Gastrocnemius medialis (tissue), 4 donors: ENCODE results near the gene BICD1. TPM values are rescaled to one million over a fixed set of nuclear protein-coding genes. Genes with fewer than 3 reads are reported as not detected.

ENCODE experiments used
- ATAC-seq, 2 donors: fragments of 150-250 bp; one replicate each; pipeline ENCODE4 v1.9.1; 2016
- DNase-seq, 2 donors: peaks; one replicate each; pipeline ENCODE4 v3.0.0-alpha.2; 2019
- H3K27ac ChIP-seq, 4 donors: fragments of 200-600 bp; sonication (generic); 1 replicate in 1 of 4; 2 replicates in 3 of 4; pipeline ENCODE4 v1.5.1; 2016 to 2018; ENCODE audit warnings: mild to moderate bottlenecking in 2 of 4, moderate library complexity in 1 of 4
- H3K27me3 ChIP-seq, 3 donors: fragments of 200-600 bp; sonication (generic) in 2 of 3; 1 replicate in 1 of 3; 2 replicates in 2 of 3; pipeline versions ENCODE4 v1.5.1 to v1.6.0; 2016 to 2019; ENCODE audit warnings: mild to moderate bottlenecking in 1 of 3, moderate library complexity in 1 of 3
- H3K36me3 ChIP-seq, 2 donors: fragments of 200-600 bp; sonication (generic) in 1 of 2; one replicate each; pipeline ENCODE4 v1.5.1; 2017 to 2018
- H3K4me1 ChIP-seq, 2 donors: fragments of 200-600 bp; sonication (generic) in 1 of 2; one replicate each; pipeline ENCODE4 v1.5.1; 2016 to 2017; ENCODE audit warnings: mild to moderate bottlenecking in 2 of 2
- H3K4me3 ChIP-seq, 4 donors: fragments of 200-600 bp; sonication (generic) in 3 of 4; 1 replicate in 1 of 4; 2 replicates in 3 of 4; pipeline ENCODE4 v1.5.1; 2016 to 2019; ENCODE audit warnings: mild to moderate bottlenecking in 2 of 4
- H3K9me3 ChIP-seq, 3 donors: fragments of 200-600 bp; sonication (generic) in 2 of 3; 1 replicate in 1 of 3; 2 replicates in 2 of 3; pipeline ENCODE4 v1.5.1; 2016 to 2019
- POLR2A ChIP-seq, 2 donors: fragments of 450-650 bp; IDR thresholded peaks; one replicate each; pipeline ENCODE4 v1.6.1; 2017; ENCODE audit warnings: antibody characterized with exemption in 2 of 2, mild to moderate bottlenecking in 2 of 2, moderate library complexity in 2 of 2
- in situ Hi-C, 4 donors: fragments of 200-750 bp; cut with MboI; loops; one replicate each; pipeline versions ENCODE4 v1.15.0 to v1.8.0; 2017; ENCODE audit warnings: low sequenced_read_pairs in 4 of 4
- intact Hi-C: fragments of 100-400 bp; cut with DNase I; formaldehyde crosslinking; loops from one replicate; pipeline ENCODE4 v1.15.1; 2023; ENCODE audit warnings: low total_unique reads
- total RNA-seq, 4 donors: library from RNA; depleted of rRNA; stranded (reverse); fragments of >200 nt; gene quantifications; one replicate each; pipeline versions ENCODE4 v1.1.0 to v1.2.3, GENCODE V29; 2016
- TF ChIP-seq, protein P1 (sequence below), 5 experiments: fragments of 450-650 bp in 3 of 5; fragments of 200-600 bp in 2 of 5; sonication (generic) in 2 of 5; IDR thresholded peaks in 4 of 5; conservative IDR thresholded peaks in 1 of 5; 1 replicate in 4 of 5; 2 replicates in 1 of 5; pipeline ENCODE4 v1.5.1; 2016 to 2019; ENCODE audit warnings: antibody characterized with exemption in 5 of 5, mild to moderate bottlenecking in 3 of 5, moderate library complexity in 3 of 5

The BICD1 gene
- total RNA-seq, 4 donors from 2014 or later, result 1.4 to 2.3 (median 2.0) TPM

DNA sequence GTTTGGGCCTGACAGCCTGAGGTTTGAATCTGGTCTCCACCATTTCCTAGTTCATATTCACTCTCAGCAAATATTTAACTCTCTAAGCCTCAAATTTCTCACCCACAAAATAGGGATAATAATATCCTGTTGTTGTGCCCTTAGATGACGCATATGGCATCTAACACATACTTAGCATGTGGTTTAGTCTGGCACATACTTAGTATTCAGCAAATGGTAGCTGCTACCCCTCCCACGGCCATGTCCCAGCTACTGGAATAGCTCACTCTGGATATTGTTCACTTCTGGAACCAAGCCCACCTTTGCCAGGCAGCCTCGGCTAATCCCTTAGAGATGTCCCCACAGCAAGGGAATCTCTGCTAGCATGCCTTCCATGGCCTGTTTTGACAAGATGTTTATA is 53.3 kb downstream of the BICD1 start:
- intact Hi-C loops, result no loop called here
- H3K27me3 ChIP-seq, result no peaks in the 10 kb centered on the region
- H3K36me3 ChIP-seq, result no peaks in the 10 kb centered on the region
- no peak overlapping the region for H3K4me3 ChIP-seq
- in situ Hi-C loops, result no loop called here
- TF ChIP-seq, protein P1, sequence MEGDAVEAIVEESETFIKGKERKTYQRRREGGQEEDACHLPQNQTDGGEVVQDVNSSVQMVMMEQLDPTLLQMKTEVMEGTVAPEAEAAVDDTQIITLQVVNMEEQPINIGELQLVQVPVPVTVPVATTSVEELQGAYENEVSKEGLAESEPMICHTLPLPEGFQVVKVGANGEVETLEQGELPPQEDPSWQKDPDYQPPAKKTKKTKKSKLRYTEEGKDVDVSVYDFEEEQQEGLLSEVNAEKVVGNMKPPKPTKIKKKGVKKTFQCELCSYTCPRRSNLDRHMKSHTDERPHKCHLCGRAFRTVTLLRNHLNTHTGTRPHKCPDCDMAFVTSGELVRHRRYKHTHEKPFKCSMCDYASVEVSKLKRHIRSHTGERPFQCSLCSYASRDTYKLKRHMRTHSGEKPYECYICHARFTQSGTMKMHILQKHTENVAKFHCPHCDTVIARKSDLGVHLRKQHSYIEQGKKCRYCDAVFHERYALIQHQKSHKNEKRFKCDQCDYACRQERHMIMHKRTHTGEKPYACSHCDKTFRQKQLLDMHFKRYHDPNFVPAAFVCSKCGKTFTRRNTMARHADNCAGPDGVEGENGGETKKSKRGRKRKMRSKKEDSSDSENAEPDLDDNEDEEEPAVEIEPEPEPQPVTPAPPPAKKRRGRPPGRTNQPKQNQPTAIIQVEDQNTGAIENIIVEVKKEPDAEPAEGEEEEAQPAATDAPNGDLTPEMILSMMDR (IDR thresholded peaks at IDR 0.05 in 4 of 5, conservative IDR thresholded peaks at IDR 0.05 in 1 of 5), result no peak
- TF ChIP-seq POLR2A (IDR thresholded peaks at IDR 0.05), result no peak
- peak in 1 of 2 donors; percentile 19 for DNase-seq
- peak overlapping the region in 2 of 4 donors; percentile 5 to 38 for H3K27ac ChIP-seq
- no peaks in the 10 kb centered on the region for H3K9me3 ChIP-seq
- ATAC-seq, result peak in 1 of 2 donors; percentile 44
- peaks cover 0 to 2% of the 10 kb centered on the region in 2 donors for H3K4me1 ChIP-seq

DNA sequence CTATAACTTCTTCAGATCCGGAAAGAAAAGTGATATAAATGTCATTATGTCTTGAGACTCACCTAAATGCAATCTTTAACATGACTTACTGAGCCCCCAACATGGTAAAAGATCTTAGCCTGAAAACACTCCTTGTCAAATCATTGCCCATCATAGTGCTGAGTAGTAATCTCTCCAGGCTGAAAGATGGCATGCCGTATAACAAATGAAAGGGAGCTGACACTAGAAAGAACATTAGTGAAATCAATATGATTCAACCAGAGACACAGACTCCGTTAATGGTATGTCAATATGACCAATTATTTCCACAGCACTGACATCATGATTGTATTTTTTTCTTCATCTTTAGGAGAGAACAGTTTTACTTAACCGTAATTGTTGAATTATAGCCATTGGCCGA is 54.4 kb downstream of the BICD1 start:
- DNase-seq (no peak), ATAC-seq (no peak)
- intact Hi-C loops, result no loop called here
- Histone ChIP-seq H3K4me1 (peaks cover 0 to 2% of the 10 kb centered on the region in 2 donors), H3K27me3 (no peaks in the 10 kb centered on the region), H3K4me3 (no peak overlapping the region), H3K27ac (no peak overlapping the region), H3K36me3 (no peaks in the 10 kb centered on the region), H3K9me3 (no peaks in the 10 kb centered on the region)
- in situ Hi-C loops, result no loop called here
- TF ChIP-seq POLR2A (IDR thresholded peaks at IDR 0.05), result no peak
- TF ChIP-seq, protein P1 (IDR thresholded peaks at IDR 0.05 in 4 of 5, conservative IDR thresholded peaks at IDR 0.05 in 1 of 5), result no peak

DNA sequence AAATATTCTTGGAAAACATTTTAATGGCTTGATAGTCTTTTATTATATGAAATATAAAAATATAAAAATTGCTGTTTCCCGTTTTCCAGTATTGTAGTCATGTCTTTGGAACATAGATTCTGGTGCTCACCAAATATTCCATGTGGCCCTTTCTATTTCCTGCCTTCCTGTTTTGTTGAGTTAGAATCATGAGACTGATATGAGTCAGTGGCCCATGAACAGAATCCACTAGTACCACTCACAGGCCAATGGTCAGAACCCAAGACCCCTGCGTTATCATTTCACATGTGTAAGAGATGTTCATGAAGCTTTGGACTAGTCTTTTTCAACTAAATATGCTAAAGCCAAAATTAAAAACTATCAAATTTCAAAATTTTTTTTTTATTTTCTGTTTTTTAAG is 56.9 kb downstream of the BICD1 start:
- Histone ChIP-seq H3K4me1 (no peaks in the 10 kb centered on the region), H3K4me3 (no peak overlapping the region), H3K9me3 (no peaks in the 10 kb centered on the region), H3K27me3 (no peaks in the 10 kb centered on the region), H3K27ac (no peak overlapping the region), H3K36me3 (no peaks in the 10 kb centered on the region)
- TF ChIP-seq POLR2A (IDR thresholded peaks at IDR 0.05), result no peak
- TF ChIP-seq, protein P1 (IDR thresholded peaks at IDR 0.05 in 4 of 5, conservative IDR thresholded peaks at IDR 0.05 in 1 of 5), result no peak
- DNase-seq (no peak), ATAC-seq (no peak)
- in situ Hi-C loops (no loop called here), intact Hi-C loops (no loop called here)

DNA sequence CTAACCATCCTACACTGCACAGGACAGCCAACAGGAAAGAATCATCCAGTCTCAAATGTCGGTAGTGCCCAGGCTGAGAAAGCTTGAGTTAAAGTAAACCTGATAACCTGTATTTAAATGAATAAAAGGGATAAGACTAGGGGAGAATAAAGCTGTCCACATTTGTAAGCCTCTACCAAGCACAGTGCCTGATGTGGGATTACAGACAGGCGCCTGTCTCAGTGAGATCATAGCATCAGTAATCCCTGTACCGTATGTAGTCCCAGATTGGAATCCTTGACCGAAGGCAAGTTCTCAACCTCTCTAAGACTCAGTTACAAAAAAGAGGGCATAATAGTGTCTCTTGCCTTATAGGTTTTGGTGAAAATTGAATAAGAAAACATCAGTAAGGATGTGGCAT is 59.9 kb downstream of the BICD1 start:
- no peak overlapping the region for H3K4me3 ChIP-seq
- H3K9me3 ChIP-seq, result no peaks in the 10 kb centered on the region
- no peak overlapping the region for H3K27ac ChIP-seq
- no peaks in the 10 kb centered on the region for H3K36me3 ChIP-seq
- no peaks in the 10 kb centered on the region for H3K27me3 ChIP-seq
- no peak for DNase-seq
- in situ Hi-C loops (no loop called here), intact Hi-C loops (no loop called here)
- no peak for TF ChIP-seq POLR2A (IDR thresholded peaks at IDR 0.05)
- no peak for ATAC-seq
- H3K4me1 ChIP-seq, result no peaks in the 10 kb centered on the region

DNA sequence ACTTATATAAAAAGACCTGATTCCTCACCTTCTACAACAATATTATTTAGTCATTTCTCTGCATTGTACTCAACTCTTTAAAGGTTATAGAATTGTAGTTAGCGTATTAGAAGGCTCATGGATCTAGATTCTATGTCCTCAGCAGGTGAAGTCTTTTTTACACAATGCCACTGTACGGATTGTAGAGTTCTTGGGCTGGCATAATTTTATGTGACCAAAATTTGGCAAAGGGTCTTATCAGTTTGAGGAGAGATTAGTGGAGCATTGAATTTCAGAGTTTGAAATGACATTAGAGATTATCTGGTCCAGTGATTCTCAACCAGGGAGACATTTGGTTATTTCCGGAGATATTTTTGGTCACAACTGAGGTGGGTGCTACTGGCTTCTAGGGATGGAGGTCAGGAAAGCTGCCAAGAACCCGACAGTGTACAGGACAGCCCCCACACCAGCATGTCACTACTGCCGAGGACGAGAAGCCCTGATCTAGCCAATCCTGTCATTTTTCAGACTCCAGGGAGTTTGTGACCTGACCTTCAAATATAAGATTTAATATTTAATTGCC is 63.9 kb downstream of the BICD1 start:
- Histone ChIP-seq H3K4me3 (no peak overlapping the region), H3K27ac (no peak overlapping the region), H3K27me3 (no peaks in the 10 kb centered on the region), H3K9me3 (no peaks in the 10 kb centered on the region), H3K4me1 (no peaks in the 10 kb centered on the region), H3K36me3 (no peaks in the 10 kb centered on the region)
- ATAC-seq, result no peak
- in situ Hi-C loops, result no loop called here
- no peak for TF ChIP-seq POLR2A (IDR thresholded peaks at IDR 0.05)
- TF ChIP-seq, protein P1 (IDR thresholded peaks at IDR 0.05 in 4 of 5, conservative IDR thresholded peaks at IDR 0.05 in 1 of 5), result no peak
- intact Hi-C loops, result no loop called here
- DNase-seq, result no peak
